IMR-90 (cell line): ENCODE measurements around the gene MYO1D. TPM values are rescaled to one million over a fixed set of nuclear protein-coding genes. Genes with fewer than 3 reads are reported as not detected.

ENCODE experiments used
- ATAC-seq: fragments of 200-7000 bp; cut with Tn5 transposase; 2 replicates; pipeline ENCODE4 v1.9.1; 2020; ENCODE audit warnings: low read depth, mild to moderate bottlenecking, moderate library complexity
- BruUV-seq: library from RNA; stranded (reverse); fragments of 400-500 nt; replicated peaks from 2 replicates; lab custom pipeline; 2021; lab: Mats Ljungman, UMichigan
- CTCF ChIA-PET: fragments of 300-600 bp; formaldehyde crosslinking; extraction: SDS; loops from one replicate; lab custom pipeline; 2021; ENCODE audit warnings: antibody characterized with exemption; lab: Yijun Ruan, JAX
- POLR2A ChIA-PET: fragments of 300-600 bp; sonication (Branson Sonifier 250); formaldehyde crosslinking; loops from one replicate; lab custom pipeline; 2022; ENCODE audit warnings: antibody characterized with exemption; ENCODE audit not compliant: unreplicated experiment; lab: Charles Lee
- DNase-seq: peaks from one replicate; pipeline ENCODE4 v3.0.0; 2013
- H2AFZ ChIP-seq: replicated peaks from 2 replicates; pipeline ENCODE3; 2013; ENCODE audit warnings: low read length, mild to moderate bottlenecking; ENCODE audit not compliant: poor library complexity
- H2AK5ac ChIP-seq: 2 replicates; pipeline ENCODE4 v1.6.1; 2013; ENCODE audit warnings: low read depth, low read length, inconsistent platforms
- H2AK9ac ChIP-seq: replicated peaks from 2 replicates; pipeline ENCODE3; 2013; ENCODE audit warnings: mild to moderate bottlenecking, low read depth, low read length, moderate library complexity; ENCODE audit not compliant: poor library complexity
- H2BK120ac ChIP-seq: 2 replicates; pipeline ENCODE4 v1.6.1; 2013; ENCODE audit warnings: low read depth, low read length, inconsistent platforms
- H2BK15ac ChIP-seq: 3 replicates; pipeline ENCODE4 v1.6.1; 2013; ENCODE audit warnings: low read depth, low read length, inconsistent platforms
- H2BK20ac ChIP-seq: 2 replicates; pipeline ENCODE4 v1.6.1; 2013; ENCODE audit warnings: low read depth, mild to moderate bottlenecking, inconsistent platforms, low read length, moderate library complexity
- H2BK5ac ChIP-seq: 2 replicates; pipeline ENCODE4 v1.6.1; 2013; ENCODE audit warnings: mild to moderate bottlenecking, low read depth, low read length, inconsistent platforms; ENCODE audit not compliant: poor library complexity, severe bottlenecking
- H3K14ac ChIP-seq: replicated peaks from 2 replicates; pipeline ENCODE4 v1.6.1; 2013; ENCODE audit warnings: low read depth, low read length, inconsistent platforms
- H3K18ac ChIP-seq: 2 replicates; pipeline ENCODE4 v1.6.1; 2013; ENCODE audit warnings: low read depth, low read length, control low read depth
- H3K23ac ChIP-seq: 2 replicates; pipeline ENCODE4 v1.6.1; 2013; ENCODE audit warnings: low read depth, low read length, inconsistent platforms
- H3K27ac ChIP-seq: 2 replicates; pipeline ENCODE4 v1.5.1; 2013; ENCODE audit warnings: mild to moderate bottlenecking, control low read depth, low read length; ENCODE audit not compliant: insufficient read depth
- H3K27me3 ChIP-seq: 2 replicates; pipeline ENCODE4 v1.6.1; 2013; ENCODE audit warnings: low read length; ENCODE audit not compliant: control insufficient read depth, insufficient read depth
- H3K36me3 ChIP-seq: 2 replicates; pipeline ENCODE4 v1.6.1; 2013; ENCODE audit warnings: low read length, mixed read lengths; ENCODE audit not compliant: control insufficient read depth, insufficient read depth
- H3K4ac ChIP-seq: 2 replicates; pipeline ENCODE4 v1.6.1; 2013; ENCODE audit warnings: low read depth, low read length, inconsistent platforms
- H3K4me1 ChIP-seq: 2 replicates; pipeline ENCODE4 v1.6.1; 2013; ENCODE audit warnings: low read length, mixed read lengths; ENCODE audit not compliant: control insufficient read depth, insufficient read depth
- H3K4me2 ChIP-seq: 2 replicates; pipeline ENCODE4 v1.6.1; 2013; ENCODE audit warnings: low read depth, mild to moderate bottlenecking, control low read depth, low read length, moderate library complexity
- H3K4me3 ChIP-seq: 2 replicates; pipeline ENCODE4 v1.5.1; 2013; ENCODE audit warnings: low read depth, mild to moderate bottlenecking, control low read depth, low read length, moderate library complexity; ENCODE audit not compliant: insufficient read depth
- H3K56ac ChIP-seq: 2 replicates; pipeline ENCODE4 v1.6.1; 2013; ENCODE audit warnings: low read length, inconsistent platforms; ENCODE audit not compliant: insufficient read depth; ENCODE audit errors: extremely low read depth
- H3K79me1 ChIP-seq, 2 experiments: 2 replicates each; pipeline ENCODE4 v1.6.1; 2013; ENCODE audit warnings: low read length in 2 of 2, inconsistent platforms in 1 of 2, low read depth in 1 of 2
- H3K9ac ChIP-seq: 2 replicates; pipeline ENCODE4 v1.6.1; 2013; ENCODE audit warnings: low read depth, low read length, control low read depth
- H3K9me1 ChIP-seq: 2 replicates; pipeline ENCODE4 v1.6.1; 2013; ENCODE audit warnings: low read length, inconsistent platforms; ENCODE audit not compliant: insufficient read depth
- H3K9me3 ChIP-seq: 2 replicates; pipeline ENCODE4 v1.6.1; 2013; ENCODE audit warnings: low read length; ENCODE audit not compliant: control insufficient read depth, insufficient read depth
- H4K20me1 ChIP-seq: 2 replicates; pipeline ENCODE4 v1.6.1; 2013; ENCODE audit warnings: low read length, inconsistent platforms; ENCODE audit not compliant: insufficient read depth
- H4K5ac ChIP-seq: 2 replicates; pipeline ENCODE4 v1.6.1; 2013; ENCODE audit warnings: mild to moderate bottlenecking, low read depth, low read length, control low read depth
- H4K8ac ChIP-seq, 2 experiments: 2 replicates each; pipeline ENCODE4 v1.6.1; 2013; ENCODE audit warnings: low read depth in 2 of 2, low read length in 2 of 2, control low read depth in 1 of 2, inconsistent platforms in 1 of 2
- H4K91ac ChIP-seq: 2 replicates; pipeline ENCODE4 v1.6.1; 2013; ENCODE audit warnings: low read depth, low read length, inconsistent platforms; ENCODE audit not compliant: insufficient read depth
- CEBPB ChIP-seq: IDR thresholded peaks from 2 replicates; pipeline ENCODE4 v1.6.1; 2012; ENCODE audit warnings: low read depth, low read length, improper control_type of control experiment
- FOS ChIP-seq: fragments of 150-350 bp; IDR thresholded peaks from 2 replicates; pipeline ENCODE4 v1.6.1; 2016; ENCODE audit warnings: low read depth, low read length
- NFE2L2 ChIP-seq: fragments of 150-350 bp; IDR thresholded peaks from 2 replicates; pipeline ENCODE4 v1.6.1; 2016; ENCODE audit warnings: low read depth, mild to moderate bottlenecking, low read length
- WGBS, 2 experiments: methylation state at CpG; one replicate each; pipeline versions ENCODE4 v1.1.5 to v1.1.7; 2013; ENCODE audit warnings: missing lambda C conversion rate in 2 of 2; ENCODE audit not compliant: insufficient read length in 1 of 2; ENCODE audit errors: extremely low coverage in 2 of 2; 5-methylcytosine and 5-hydroxymethylcytosine counted together
- dilution Hi-C: fragments of 300-500 bp; cut with HindIII; formaldehyde crosslinking; loops from one replicate; pipeline ENCODE4 v1.14.3; 2018; ENCODE audit warnings: low sequenced_read_pairs; ENCODE audit not compliant: unreplicated experiment
- in situ Hi-C: fragments of 300-500 bp; cut with MboI; formaldehyde crosslinking; loops from 3 replicates; pipeline ENCODE4 v1.14.3; 2019; ENCODE audit warnings: low sequenced_read_pairs, inconsistent platforms, mixed read lengths
- intact Hi-C: fragments of 100-400 bp; cut with micrococcal nuclease; formaldehyde crosslinking; loops from 2 replicates; pipeline ENCODE4 v1.10.0; 2022
- polyA plus RNA-seq, 3 experiments: library from polyadenylated mRNA; depleted of rRNA; stranded (reverse); fragments of >200 nt; gene quantifications; 2 replicates each; pipeline ENCODE4 v1.2.3, GENCODE V29; 2012; ENCODE audit warnings: low replicate concordance in 1 of 3
- total RNA-seq: library from RNA; depleted of rRNA; stranded (reverse); fragments of >200 nt; gene quantifications from 2 replicates; pipeline ENCODE4 v1.2.3, GENCODE V29; 2012
- TF ChIP-seq, protein P1 (sequence below): fragments of 150-350 bp; IDR thresholded peaks from 2 replicates; pipeline ENCODE4 v1.6.1; 2016; ENCODE audit warnings: low read depth, mild to moderate bottlenecking, low read length, moderate library complexity, borderline replicate concordance

MYO1D gene
- total and polyA plus RNA-seq, 2 of the 4 experiments (the other 2 are of a cell fraction) = 0.63 to 0.90 TPM

DNA sequence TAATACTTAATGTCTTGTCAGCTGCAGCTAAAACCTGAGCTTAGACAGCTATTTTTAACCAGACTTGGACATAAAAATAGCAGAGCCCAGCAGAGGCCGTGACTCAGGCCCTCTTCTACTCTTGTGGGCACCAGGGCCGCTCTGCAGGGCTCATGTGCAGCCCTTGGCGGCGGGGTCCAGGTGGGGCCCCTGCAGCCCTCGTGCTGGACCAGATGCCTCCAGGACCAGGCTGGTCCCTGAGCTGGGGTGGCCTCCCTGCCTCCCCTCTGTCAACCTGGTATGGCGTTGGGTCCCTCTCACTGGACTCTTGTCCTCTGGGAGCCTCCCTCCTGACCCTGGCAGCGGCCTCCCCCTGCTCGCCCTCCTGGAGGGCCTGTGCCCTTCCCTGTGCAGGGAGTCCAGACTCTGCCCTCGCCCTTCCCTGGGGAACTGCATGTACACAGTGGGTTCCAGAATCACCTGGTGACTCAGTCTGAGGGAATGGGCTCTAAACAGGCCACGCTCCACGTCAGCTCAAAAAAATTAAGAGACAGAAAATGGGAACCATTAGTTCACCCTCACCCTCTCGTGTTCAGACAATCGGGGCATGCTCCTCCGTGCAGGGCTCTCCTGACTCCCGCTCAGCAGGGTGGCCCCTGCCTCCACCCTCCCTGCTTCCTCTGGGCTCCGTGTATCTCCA lies 380.4 kb downstream of the MYO1D start:
- no peaks in the 10 kb centered on the region; the same call in 1 of the 2 replicates for H4K20me1 ChIP-seq
- no peak overlapping the region for H4K5ac ChIP-seq
- peak overlapping the region; percentile 88; the same call in 1 of the 3 replicates for H2BK15ac ChIP-seq
- H3K27ac ChIP-seq = no peak overlapping the region
- H3K27me3 ChIP-seq = peaks cover 3% of the 10 kb centered on the region; the same call in 1 of the 2 replicates
- H4K91ac ChIP-seq = peak overlapping the region; percentile 61
- no peaks in the 10 kb centered on the region for H3K79me1 ChIP-seq
- H3K56ac ChIP-seq = peak overlapping the region; percentile 13; the same call in 1 of the 2 replicates
- dilution Hi-C loops = no loop called here
- ATAC-seq = peak; percentile 73
- peak overlapping the region; percentile 80 for H2BK120ac ChIP-seq
- TF ChIP-seq, protein P1, sequence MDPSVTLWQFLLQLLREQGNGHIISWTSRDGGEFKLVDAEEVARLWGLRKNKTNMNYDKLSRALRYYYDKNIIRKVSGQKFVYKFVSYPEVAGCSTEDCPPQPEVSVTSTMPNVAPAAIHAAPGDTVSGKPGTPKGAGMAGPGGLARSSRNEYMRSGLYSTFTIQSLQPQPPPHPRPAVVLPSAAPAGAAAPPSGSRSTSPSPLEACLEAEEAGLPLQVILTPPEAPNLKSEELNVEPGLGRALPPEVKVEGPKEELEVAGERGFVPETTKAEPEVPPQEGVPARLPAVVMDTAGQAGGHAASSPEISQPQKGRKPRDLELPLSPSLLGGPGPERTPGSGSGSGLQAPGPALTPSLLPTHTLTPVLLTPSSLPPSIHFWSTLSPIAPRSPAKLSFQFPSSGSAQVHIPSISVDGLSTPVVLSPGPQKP = no peak
- TF ChIP-seq FOS = peak; percentile 35; the same call in 1 of the 2 replicates
- no peak for TF ChIP-seq NFE2L2
- TF ChIP-seq CEBPB = no peak
- peak overlapping the region; percentile 80 for H2BK20ac ChIP-seq
- peak overlapping the region; percentile 83 for H2AK5ac ChIP-seq
- H2AK9ac ChIP-seq = peak overlapping the region; percentile 91
- no peak overlapping the region for H3K14ac ChIP-seq
- peak overlapping the region; percentile 65 for H3K4ac ChIP-seq
- H2AFZ ChIP-seq = peak overlapping the region; percentile 94
- H2BK5ac ChIP-seq = peak overlapping the region; percentile 87
- peak; percentile 68 for DNase-seq
- H3K9ac ChIP-seq = no peak overlapping the region
- ChIA-PET POLR2A (no interaction called here), CTCF (no interaction called here)
- no peaks in the 10 kb centered on the region for H3K36me3 ChIP-seq
- H3K23ac ChIP-seq = no peak overlapping the region
- H3K4me3 ChIP-seq = no peak overlapping the region
- in situ Hi-C loops = loop anchor here (25.0 kb wide), 1 partner anchor 266 kb away; no protein-coding TSS in a partner anchor
- H3K9me3 ChIP-seq = no peaks in the 10 kb centered on the region
- BruUV-seq = no TSS peak
- 77% methylated on average over 3 of the region's 16 CpGs; no CpG with 5 or more reads in 1 of the 2 experiments for WGBS, 2 experiments
- H3K9me1 ChIP-seq = peaks cover 10% of the 10 kb centered on the region
- intact Hi-C loops = no loop called here
- no peak overlapping the region for H3K18ac ChIP-seq
- H3K4me1 ChIP-seq = peaks cover 6% of the 10 kb centered on the region
- H3K4me2 ChIP-seq = peak overlapping the region; percentile 11; the same call in 1 of the 2 replicates
- peak overlapping the region in 1 of 2 experiments; percentile 59; a peak in 1 of 4 replicates for H4K8ac ChIP-seq
